ENCODE results near the gene LIMD2.

DNA sequence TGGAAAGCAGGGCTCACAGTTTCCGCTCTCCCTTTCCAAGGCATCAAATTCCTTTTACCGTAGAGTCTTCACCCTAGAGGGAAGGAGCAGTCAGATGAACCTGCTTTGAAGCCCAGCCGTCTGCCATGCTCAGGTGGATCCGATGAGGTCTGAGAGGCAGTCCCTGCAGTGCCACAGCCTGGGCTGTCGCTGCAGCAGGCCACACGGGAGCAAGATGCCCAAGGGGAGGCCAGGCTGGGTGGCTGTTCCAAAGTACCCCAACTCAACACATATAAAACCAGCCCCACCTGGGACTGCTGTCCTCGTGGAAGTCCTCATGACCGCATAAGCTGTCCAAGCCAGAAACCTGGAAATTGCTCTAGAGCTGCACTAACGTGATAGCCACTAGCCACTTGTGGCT lies 4.9 kb upstream of the LIMD2 start:
- TF ChIP-seq EZH2 (IDR thresholded peaks at IDR 0.05; ENCODE audit: borderline replicate concordance, low read length) (no peak), CTCF (conservative IDR thresholded peaks at IDR 0.05 in 1 of 2, IDR thresholded peaks at IDR 0.05 in 1 of 2; ENCODE audit: extremely low read depth in 1 of 2, insufficient read depth in 1 of 2, low read depth in 1 of 2, low read length in 2 of 2) (no peak)

Data from mammary epithelial cell (primary cell).